ENCODE data around the gene CAMK1G. TPM values are rescaled to one million over a fixed set of nuclear protein-coding genes. Genes with fewer than 3 reads are reported as not detected.

CAMK1G gene
- polyA plus RNA-seq, 1 donor (not counting 4 experiments of a cell fraction or from before 2014, with no cell fraction given) = not detected

- Histone ChIP-seq H3K9ac (ENCODE audit: control insufficient read depth, extremely low read depth, insufficient read depth, low read length) (peak overlapping the region; percentile 99), H3K9me1 (ENCODE audit: control insufficient read depth, extremely low read depth, insufficient read depth, low read length) (no peaks in the 10 kb centered on the region), H3K4me3 (ENCODE audit: control insufficient read depth in 2 of 3, extremely low read depth in 1 of 3, insufficient read depth in 2 of 3, low read depth in 1 of 3, low read length in 3 of 3) (peak overlapping the region; percentile 71 to 97 (median 97)), H3K79me2 (ENCODE audit: control insufficient read depth, insufficient read depth, low read length) (peaks cover 90% of the 10 kb centered on the region), H2AFZ (ENCODE audit: control insufficient read depth, low read length) (no peak overlapping the region), H3K27ac (ENCODE audit: control insufficient read depth, insufficient read depth, low read length) (peak overlapping the region; percentile 100), H3K9me3 (ENCODE audit: control insufficient read depth, low read depth, low read length) (no peaks in the 10 kb centered on the region), H3K4me2 (ENCODE audit: control insufficient read depth, extremely low read depth, insufficient read depth, low read depth, low read length) (peak overlapping the region; percentile 99), H3K4me1 (ENCODE audit: control insufficient read depth, extremely low read depth, insufficient read depth, low read length) (peaks cover 66% of the 10 kb centered on the region), H3K36me3 (ENCODE audit: control insufficient read depth in 2 of 2, extremely low read depth in 1 of 2, insufficient read depth in 2 of 2, low read length in 2 of 2) (peaks cover 50 to 70% of the 10 kb centered on the region in 2 experiments), H4K20me1 (ENCODE audit: control insufficient read depth, extremely low read depth, insufficient read depth, low read length) (peaks cover 62% of the 10 kb centered on the region), H3K27me3 (ENCODE audit: control insufficient read depth, extremely low read depth, insufficient read depth, low read length) (no peaks in the 10 kb centered on the region)
- TF ChIP-seq CTCF (optimal IDR thresholded peaks at IDR 0.05 in 1 of 3, IDR thresholded peaks at IDR 0.05 in 1 of 3, conservative IDR thresholded peaks at IDR 0.05 in 1 of 3; ENCODE audit: extremely low read depth in 1 of 3, insufficient read depth in 2 of 3, low read length in 3 of 3) (no peak), EZH2 (IDR thresholded peaks at IDR 0.05; ENCODE audit: low read length) (no peak)
- dilution Hi-C loops (cut with MboI; ENCODE audit: extremely low pct_ligation_motif_present, low sequenced_read_pairs) = no loop called here
- FAIRE-seq (peak; percentile 91), DNase-seq (ENCODE audit: low read depth, low spot score) (peak; percentile 49)
Measured at GRCh38 chr1:209648931-209649776, 65.6 kb downstream of the CAMK1G start.

- H3K27me3 ChIP-seq (ENCODE audit: control insufficient read depth, extremely low read depth, insufficient read depth, low read length) = no peaks in the 10 kb centered on the region
- H3K9me1 ChIP-seq (ENCODE audit: control insufficient read depth, extremely low read depth, insufficient read depth, low read length) = no peaks in the 10 kb centered on the region
- FAIRE-seq (peak; percentile 48), DNase-seq (ENCODE audit: low read depth, low spot score) (no peak)
- H4K20me1 ChIP-seq (ENCODE audit: control insufficient read depth, extremely low read depth, insufficient read depth, low read length) = peaks cover 57% of the 10 kb centered on the region
- peaks cover 82% of the 10 kb centered on the region for H3K79me2 ChIP-seq (ENCODE audit: control insufficient read depth, insufficient read depth, low read length)
- H2AFZ ChIP-seq (ENCODE audit: control insufficient read depth, low read length) = no peak overlapping the region
- H3K9ac ChIP-seq (ENCODE audit: control insufficient read depth, extremely low read depth, insufficient read depth, low read length) = peak overlapping the region; percentile 99
- H3K4me2 ChIP-seq (ENCODE audit: control insufficient read depth, extremely low read depth, insufficient read depth, low read depth, low read length) = peak overlapping the region; percentile 99
- dilution Hi-C loops (cut with MboI; ENCODE audit: extremely low pct_ligation_motif_present, low sequenced_read_pairs) = no loop called here
- H3K9me3 ChIP-seq (ENCODE audit: control insufficient read depth, low read depth, low read length) = no peaks in the 10 kb centered on the region
- H3K36me3 ChIP-seq (ENCODE audit: control insufficient read depth in 2 of 2, extremely low read depth in 1 of 2, insufficient read depth in 2 of 2, low read length in 2 of 2) = peaks cover 45 to 60% of the 10 kb centered on the region in 2 experiments
- peaks cover 72% of the 10 kb centered on the region for H3K4me1 ChIP-seq (ENCODE audit: control insufficient read depth, extremely low read depth, insufficient read depth, low read length)
- H3K4me3 ChIP-seq (ENCODE audit: control insufficient read depth in 2 of 3, extremely low read depth in 1 of 3, insufficient read depth in 2 of 3, low read depth in 1 of 3, low read length in 3 of 3) = peak overlapping the region; percentile 71 to 97 (median 97)
- H3K27ac ChIP-seq (ENCODE audit: control insufficient read depth, insufficient read depth, low read length) = peak overlapping the region; percentile 100
- no peak for TF ChIP-seq CTCF (optimal IDR thresholded peaks at IDR 0.05 in 1 of 3, IDR thresholded peaks at IDR 0.05 in 1 of 3, conservative IDR thresholded peaks at IDR 0.05 in 1 of 3; ENCODE audit: extremely low read depth in 1 of 3, insufficient read depth in 2 of 3, low read length in 3 of 3)
- no peak for TF ChIP-seq EZH2 (IDR thresholded peaks at IDR 0.05; ENCODE audit: low read length)
Measured at GRCh38 chr1:209650454-209650853, 66.9 kb downstream of the CAMK1G start.
